ENCODE results near the gene TBC1D19.

Gene TBC1D19

DNA sequence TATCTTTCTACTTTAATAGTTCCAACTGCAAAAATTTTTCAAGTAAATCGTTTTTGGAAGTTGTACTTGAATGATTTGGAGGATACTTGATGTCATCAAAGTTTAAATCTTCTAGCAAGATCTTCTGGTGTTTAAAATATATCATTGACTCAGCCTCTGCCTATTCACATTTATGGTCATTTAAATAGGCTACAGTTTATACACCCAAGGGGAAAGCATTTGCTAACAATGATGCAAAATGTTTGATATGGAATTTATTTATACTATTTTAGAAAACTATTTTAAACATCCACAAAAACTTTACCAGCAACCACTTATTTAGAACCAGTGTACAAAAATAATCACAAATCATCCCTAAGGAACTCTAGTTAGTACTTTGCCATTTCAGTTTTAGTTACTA is 153.5 kb downstream of the TBC1D19 start:
- no peak for DNase-seq
- H3K27me3 ChIP-seq (ENCODE audit: insufficient read depth, low read depth, severe bottlenecking): no peaks in the 10 kb centered on the region
- TF ChIP-seq, protein P1, sequence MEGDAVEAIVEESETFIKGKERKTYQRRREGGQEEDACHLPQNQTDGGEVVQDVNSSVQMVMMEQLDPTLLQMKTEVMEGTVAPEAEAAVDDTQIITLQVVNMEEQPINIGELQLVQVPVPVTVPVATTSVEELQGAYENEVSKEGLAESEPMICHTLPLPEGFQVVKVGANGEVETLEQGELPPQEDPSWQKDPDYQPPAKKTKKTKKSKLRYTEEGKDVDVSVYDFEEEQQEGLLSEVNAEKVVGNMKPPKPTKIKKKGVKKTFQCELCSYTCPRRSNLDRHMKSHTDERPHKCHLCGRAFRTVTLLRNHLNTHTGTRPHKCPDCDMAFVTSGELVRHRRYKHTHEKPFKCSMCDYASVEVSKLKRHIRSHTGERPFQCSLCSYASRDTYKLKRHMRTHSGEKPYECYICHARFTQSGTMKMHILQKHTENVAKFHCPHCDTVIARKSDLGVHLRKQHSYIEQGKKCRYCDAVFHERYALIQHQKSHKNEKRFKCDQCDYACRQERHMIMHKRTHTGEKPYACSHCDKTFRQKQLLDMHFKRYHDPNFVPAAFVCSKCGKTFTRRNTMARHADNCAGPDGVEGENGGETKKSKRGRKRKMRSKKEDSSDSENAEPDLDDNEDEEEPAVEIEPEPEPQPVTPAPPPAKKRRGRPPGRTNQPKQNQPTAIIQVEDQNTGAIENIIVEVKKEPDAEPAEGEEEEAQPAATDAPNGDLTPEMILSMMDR (IDR thresholded peaks at IDR 0.05; ENCODE audit: low read depth, low read length): no peak
- H3K9me3 ChIP-seq (ENCODE audit: severe bottlenecking): no peaks in the 10 kb centered on the region
- no peaks in the 10 kb centered on the region for H3K36me3 ChIP-seq
- H3K4me3 ChIP-seq (ENCODE audit: low read depth, low read length): no peak overlapping the region
- no peak overlapping the region for H3K27ac ChIP-seq

DNA sequence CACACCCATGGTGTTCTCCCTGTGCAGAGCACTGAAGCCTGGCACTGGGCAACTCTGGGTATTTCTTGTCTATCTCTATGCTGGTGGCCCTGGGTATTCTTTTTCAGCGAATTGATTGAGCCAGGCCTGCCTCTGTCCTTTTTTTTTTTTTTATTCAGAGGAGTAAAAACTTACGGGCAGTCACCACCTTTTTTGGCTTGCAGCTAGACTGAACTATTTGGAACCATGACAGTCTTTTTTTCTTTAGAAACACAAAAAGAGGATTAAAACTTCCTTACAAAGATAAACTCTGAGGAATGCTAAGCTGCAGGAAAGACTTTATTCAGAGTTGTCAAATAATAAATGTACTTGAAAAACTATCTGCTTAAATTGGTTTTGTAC is 157.6 kb downstream of the TBC1D19 start:
- H3K36me3 ChIP-seq: no peaks in the 10 kb centered on the region
- no peak overlapping the region for H3K4me3 ChIP-seq (ENCODE audit: low read depth, low read length)
- no peaks in the 10 kb centered on the region for H3K9me3 ChIP-seq (ENCODE audit: severe bottlenecking)
- no peak for DNase-seq
- TF ChIP-seq, protein P1 (IDR thresholded peaks at IDR 0.05; ENCODE audit: low read depth, low read length): no peak
- no peaks in the 10 kb centered on the region for H3K27me3 ChIP-seq (ENCODE audit: insufficient read depth, low read depth, severe bottlenecking)
- H3K27ac ChIP-seq: no peak overlapping the region

- TF ChIP-seq, protein P1 (IDR thresholded peaks at IDR 0.05; ENCODE audit: low read depth, low read length): no peak
- no peaks in the 10 kb centered on the region for H3K36me3 ChIP-seq
- H3K27me3 ChIP-seq (ENCODE audit: insufficient read depth, low read depth, severe bottlenecking): no peaks in the 10 kb centered on the region
- no peak overlapping the region for H3K4me3 ChIP-seq (ENCODE audit: low read depth, low read length)
- H3K27ac ChIP-seq: no peak overlapping the region
- DNase-seq: no peak
- H3K9me3 ChIP-seq (ENCODE audit: severe bottlenecking): no peaks in the 10 kb centered on the region
These were observed 162.9 kb downstream of the TBC1D19 start for GRCh38 chr4:26746802-26747213.

GRCh38 chr4:26748811-26749210 is 164.9 kb downstream of the TBC1D19 start:
- H3K27ac ChIP-seq: no peak overlapping the region
- TF ChIP-seq, protein P1 (IDR thresholded peaks at IDR 0.05; ENCODE audit: low read depth, low read length): no peak
- DNase-seq: no peak

DNA sequence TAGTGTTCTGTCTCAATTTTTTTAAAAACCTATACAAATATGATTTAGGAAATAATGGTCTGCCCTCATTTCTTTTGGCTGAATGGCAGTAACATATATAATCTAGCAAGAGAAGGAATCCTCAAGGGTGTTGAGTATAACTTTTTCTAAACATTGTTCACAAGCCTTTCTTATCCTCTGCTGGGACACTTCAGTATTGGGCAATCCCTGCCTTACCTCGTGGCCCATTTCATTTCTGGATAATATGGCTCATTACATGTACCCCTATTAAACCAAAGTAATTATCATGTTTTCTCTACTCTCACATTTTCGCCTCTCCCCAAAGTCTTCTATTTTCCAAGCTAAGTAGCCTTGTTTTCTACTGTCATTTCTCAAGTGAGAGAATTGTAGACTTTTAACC is 166.0 kb downstream of the TBC1D19 start:
- Histone ChIP-seq H3K27me3 (ENCODE audit: insufficient read depth, low read depth, severe bottlenecking) (no peaks in the 10 kb centered on the region), H3K4me3 (ENCODE audit: low read depth, low read length) (no peak overlapping the region), H3K9me3 (ENCODE audit: severe bottlenecking) (no peaks in the 10 kb centered on the region), H3K36me3 (no peaks in the 10 kb centered on the region), H3K27ac (no peak overlapping the region)
- TF ChIP-seq, protein P1 (IDR thresholded peaks at IDR 0.05; ENCODE audit: low read depth, low read length): no peak
- no peak for DNase-seq

More at GRCh38 chr4:26748811-26749210, 164.9 kb downstream of the TBC1D19 start:
- Histone ChIP-seq H3K4me3 (ENCODE audit: low read depth, low read length) (no peak overlapping the region), H3K27me3 (ENCODE audit: insufficient read depth, low read depth, severe bottlenecking) (no peaks in the 10 kb centered on the region), H3K36me3 (no peaks in the 10 kb centered on the region), H3K9me3 (ENCODE audit: severe bottlenecking) (no peaks in the 10 kb centered on the region)

- DNase-seq: no peak
- TF ChIP-seq, protein P1 (IDR thresholded peaks at IDR 0.05; ENCODE audit: low read depth, low read length): no peak
- Histone ChIP-seq H3K9me3 (ENCODE audit: severe bottlenecking) (no peaks in the 10 kb centered on the region), H3K36me3 (no peaks in the 10 kb centered on the region), H3K4me3 (ENCODE audit: low read depth, low read length) (no peak overlapping the region), H3K27me3 (ENCODE audit: insufficient read depth, low read depth, severe bottlenecking) (no peaks in the 10 kb centered on the region), H3K27ac (no peak overlapping the region)
These were observed 167.1 kb downstream of the TBC1D19 start for GRCh38 chr4:26751004-26751403.

All from WERI-Rb-1 (cell line).